GM12801 (cell line): ENCODE results near the gene PCK2.

ENCODE experiments used
- CTCF ChIP-seq: IDR thresholded peaks from one replicate; pipeline ENCODE4 v1.5.1; 2011; ENCODE audit warnings: control low read depth; ENCODE audit not compliant: insufficient read length; ENCODE audit errors: extremely low read depth

PCK2 gene

GRCh38 chr14:24132061-24132685 is 38.1 kb downstream of the PCK2 start:
- TF ChIP-seq CTCF, result no peak

GRCh38 chr14:24132976-24133375 is 38.9 kb downstream of the PCK2 start:
- no peak for TF ChIP-seq CTCF

GRCh38 chr14:24133735-24134134 is 39.6 kb downstream of the PCK2 start:
- no peak for TF ChIP-seq CTCF

- TF ChIP-seq CTCF, result no peak
Observed at GRCh38 chr14:24135584-24135833, 41.4 kb downstream of the PCK2 start.

- TF ChIP-seq CTCF, result no peak
Observed at GRCh38 chr14:24135834-24136683, 41.9 kb downstream of the PCK2 start, which contains the start of gene PSME1. Gene PSME1, plus strand, starts transcription at chr14:24136194. Its CDS starts 69 bp downstream, at chr14:24136263.

- TF ChIP-seq CTCF, result no peak
Observed at GRCh38 chr14:24136684-24137528, 42.8 kb downstream of the PCK2 start.
